ENCODE results near the gene ZC3H10. TPM values are rescaled to one million over a fixed set of nuclear protein-coding genes. Genes with fewer than 3 reads are reported as not detected.
"Not testable (repeated sequence)": the region's sequence is repeated elsewhere in the genome, so short reads cannot be mapped to it uniquely, and the experiment has no call there.

Gene ZC3H10
- total and polyA plus RNA-seq, 12 donors = 2.2 to 15.0 (median 7.6) TPM

DNA sequence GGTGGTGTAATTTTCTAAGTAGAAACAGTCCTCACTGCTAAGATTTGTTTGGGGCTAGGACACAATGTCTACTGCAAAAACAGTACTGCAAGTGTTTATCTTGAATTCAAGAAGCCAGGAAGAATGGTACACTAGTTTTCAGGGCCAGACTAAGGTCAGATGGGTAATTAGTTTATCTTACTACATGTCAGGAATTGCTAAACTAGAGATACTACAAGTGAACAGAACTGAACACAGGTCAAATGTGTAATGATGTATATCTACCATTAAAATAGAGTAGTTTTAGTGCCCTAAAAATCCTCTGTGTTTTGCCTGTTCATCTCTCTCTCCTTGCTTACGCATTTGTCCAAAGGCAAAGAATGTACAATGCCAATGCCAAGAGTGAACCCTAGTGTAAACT, 4.0 kb upstream of the ZC3H10 start:
- no peak for DNase-seq
- no peak overlapping the region for H3K27ac ChIP-seq
- H3K36me3 ChIP-seq (replicated peaks in 1 of 2) = peaks cover 0 to 48% of the 10 kb centered on the region in 2 donors
- no peak overlapping the region for H3K4me3 ChIP-seq
- peaks cover 7 to 10% of the 10 kb centered on the region in 2 donors for H3K4me1 ChIP-seq (replicated peaks in 1 of 2)
- intact Hi-C loops (cut with DNase I) = no loop called here
- no peaks in the 10 kb centered on the region for H3K27me3 ChIP-seq
- TF ChIP-seq, protein P1, sequence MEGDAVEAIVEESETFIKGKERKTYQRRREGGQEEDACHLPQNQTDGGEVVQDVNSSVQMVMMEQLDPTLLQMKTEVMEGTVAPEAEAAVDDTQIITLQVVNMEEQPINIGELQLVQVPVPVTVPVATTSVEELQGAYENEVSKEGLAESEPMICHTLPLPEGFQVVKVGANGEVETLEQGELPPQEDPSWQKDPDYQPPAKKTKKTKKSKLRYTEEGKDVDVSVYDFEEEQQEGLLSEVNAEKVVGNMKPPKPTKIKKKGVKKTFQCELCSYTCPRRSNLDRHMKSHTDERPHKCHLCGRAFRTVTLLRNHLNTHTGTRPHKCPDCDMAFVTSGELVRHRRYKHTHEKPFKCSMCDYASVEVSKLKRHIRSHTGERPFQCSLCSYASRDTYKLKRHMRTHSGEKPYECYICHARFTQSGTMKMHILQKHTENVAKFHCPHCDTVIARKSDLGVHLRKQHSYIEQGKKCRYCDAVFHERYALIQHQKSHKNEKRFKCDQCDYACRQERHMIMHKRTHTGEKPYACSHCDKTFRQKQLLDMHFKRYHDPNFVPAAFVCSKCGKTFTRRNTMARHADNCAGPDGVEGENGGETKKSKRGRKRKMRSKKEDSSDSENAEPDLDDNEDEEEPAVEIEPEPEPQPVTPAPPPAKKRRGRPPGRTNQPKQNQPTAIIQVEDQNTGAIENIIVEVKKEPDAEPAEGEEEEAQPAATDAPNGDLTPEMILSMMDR (IDR thresholded peaks at IDR 0.05) = no peak
- no peak for TF ChIP-seq POLR2A (IDR thresholded peaks at IDR 0.05)
- 83 to 91% (median 89%) methylated on average over 1 of the region's 1 CpG for WGBS, 4 donors
- H3K9me3 ChIP-seq (replicated peaks in 1 of 3) = no peaks in the 10 kb centered on the region

DNA sequence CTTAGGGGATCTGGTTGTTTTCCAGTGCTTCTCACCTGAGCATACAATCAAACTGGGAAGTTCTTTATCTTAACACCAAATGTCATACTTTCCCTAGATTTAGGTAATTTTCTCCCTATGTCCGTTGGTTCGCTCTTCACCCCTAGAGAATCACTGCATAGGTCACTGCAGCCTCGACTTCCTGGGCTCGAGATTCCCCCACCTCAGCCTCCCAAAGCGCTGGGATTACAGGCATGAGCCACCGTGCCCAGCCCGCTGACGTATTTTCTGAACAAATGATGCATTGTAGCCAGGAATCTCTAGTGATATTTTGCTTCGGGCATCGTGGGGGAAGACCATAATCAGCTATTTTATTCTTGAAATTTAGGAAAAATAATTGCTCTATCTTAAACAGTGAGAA, 2.7 kb upstream of the ZC3H10 start:
- peaks cover 19 to 22% of the 10 kb centered on the region in 2 donors for H3K4me1 ChIP-seq (replicated peaks in 1 of 2)
- no peak for TF ChIP-seq POLR2A (IDR thresholded peaks at IDR 0.05)
- TF ChIP-seq, protein P1 (IDR thresholded peaks at IDR 0.05) = no peak
- intact Hi-C loops (cut with DNase I) = no loop called here
- 48 to 60% (median 51%) methylated on average over 10 of the region's 10 CpGs for WGBS, 4 donors
- peak overlapping the region in 3 of 5 donors; percentile 84 to 97 (median 94) for H3K27ac ChIP-seq
- no peaks in the 10 kb centered on the region for H3K9me3 ChIP-seq (replicated peaks in 1 of 3)
- peak overlapping the region in 3 of 4 donors; percentile 22 to 76 (median 41) for H3K4me3 ChIP-seq
- peaks cover 0 to 36% of the 10 kb centered on the region in 2 donors for H3K36me3 ChIP-seq (replicated peaks in 1 of 2)
- no peaks in the 10 kb centered on the region for H3K27me3 ChIP-seq
- DNase-seq = peak in 4 of 7 donors; percentile 21 to 69 (median 43)

DNA sequence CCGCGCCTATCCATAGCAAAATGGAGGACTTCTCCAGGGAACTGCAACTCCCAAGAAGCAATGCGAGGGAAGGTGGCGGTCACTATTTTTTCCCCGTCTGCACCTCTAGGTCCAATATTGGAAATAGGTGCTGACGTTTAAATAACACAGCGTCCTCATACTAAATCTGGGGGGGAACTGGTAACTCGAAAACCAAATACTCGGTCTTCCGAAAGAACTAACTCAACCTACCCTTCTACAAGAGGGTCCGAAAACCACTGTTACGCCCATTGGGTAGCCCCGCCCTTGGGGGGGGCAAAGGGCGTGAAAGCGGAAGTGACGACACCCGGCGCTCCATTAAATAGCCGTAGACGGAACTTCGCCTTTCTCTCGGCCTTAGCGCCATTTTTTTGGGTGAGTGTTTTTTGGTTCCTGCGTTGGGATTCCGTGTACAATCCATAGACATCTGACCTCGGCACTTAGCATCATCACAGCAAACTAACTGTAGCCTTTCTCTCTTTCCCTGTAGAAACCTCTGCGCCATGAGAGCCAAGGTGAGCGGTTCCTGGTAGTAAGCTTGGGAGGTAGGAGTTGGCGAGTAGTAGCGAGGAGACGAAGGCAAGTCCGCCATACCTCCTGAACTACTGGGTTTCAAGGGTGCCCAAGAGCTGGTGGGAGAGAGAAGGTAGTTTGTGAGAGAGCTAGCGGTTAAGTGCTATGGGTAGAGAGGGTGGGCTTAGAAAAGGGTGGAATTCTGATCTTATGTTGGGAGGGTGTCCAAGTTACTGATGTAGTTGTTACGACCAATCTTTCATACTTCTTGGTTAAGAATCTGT, 1.6 kb upstream of the ZC3H10 start, which contains the start of gene RPL41:
Gene RPL41, plus strand, starts transcription at position 367 of the 815 bp plus-strand sequence.
- peak; percentile 90 to 93 for TF ChIP-seq POLR2A (IDR thresholded peaks at IDR 0.05)
- TF ChIP-seq, protein P1 (IDR thresholded peaks at IDR 0.05) = peak in 2 of 6 experiments; percentile 6 to 25
- Histone ChIP-seq H3K4me1 (replicated peaks in 1 of 2) (peaks cover 31 to 34% of the 10 kb centered on the region in 2 donors), H3K4me3 (peak within 1 kb of the TSS in 3 of 4 donors; percentile 41 to 76 (median 71)), H3K36me3 (replicated peaks in 1 of 2) (peaks cover 0 to 33% of the 10 kb centered on the region in 2 donors), H3K27me3 (no peaks in the 10 kb centered on the region), H3K27ac (peak within 1 kb of the TSS; percentile 88 to 98 (median 96)), H3K9me3 (replicated peaks in 1 of 3) (no peaks in the 10 kb centered on the region)
- DNase-seq = peak; percentile 91 to 99 (median 96)
- WGBS, 4 donors = 0 to 1% (median 0%) methylated on average over 34 of the region's 34 CpGs
- intact Hi-C loops (cut with DNase I) = no loop called here

DNA sequence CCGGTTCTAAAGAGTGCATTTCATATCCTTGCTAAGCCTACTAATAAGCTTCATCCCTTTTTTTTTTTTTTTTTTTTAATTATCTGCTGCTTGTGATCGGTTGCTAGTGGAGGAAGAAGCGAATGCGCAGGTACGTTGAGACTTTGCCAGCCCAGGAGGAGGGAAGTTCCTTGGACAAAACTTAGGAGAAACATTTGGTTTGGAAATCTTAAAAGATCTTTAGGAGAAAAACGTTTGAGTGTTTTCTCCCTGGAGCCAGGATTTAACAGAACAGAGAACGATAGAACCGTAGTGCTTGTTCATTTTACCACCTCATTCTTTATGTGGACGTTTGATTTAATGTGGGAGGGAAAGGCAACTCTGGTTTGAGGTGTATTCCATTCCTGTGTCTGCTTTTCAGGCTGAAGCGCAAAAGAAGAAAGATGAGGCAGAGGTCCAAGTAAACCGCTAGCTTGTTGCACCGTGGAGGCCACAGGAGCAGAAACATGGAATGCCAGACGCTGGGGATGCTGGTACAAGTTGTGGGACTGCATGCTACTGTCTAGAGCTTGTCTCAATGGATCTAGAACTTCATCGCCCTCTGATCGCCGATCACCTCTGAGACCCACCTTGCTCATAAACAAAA, 872 bp upstream of the ZC3H10 start:
- 1 to 3% (median 2%) methylated on average over 12 to 16 of the region's 16 CpGs for WGBS, 4 donors
- peaks cover 31 to 34% of the 10 kb centered on the region in 2 donors for H3K4me1 ChIP-seq (replicated peaks in 1 of 2)
- peak overlapping the region in 3 of 4 donors; percentile 41 to 76 (median 71) for H3K4me3 ChIP-seq
- H3K9me3 ChIP-seq (replicated peaks in 1 of 3); intact Hi-C loops (cut with DNase I); H3K27me3 ChIP-seq: not testable (repeated sequence)
- H3K36me3 ChIP-seq (replicated peaks in 1 of 2) = peaks cover 0 to 26% of the 10 kb centered on the region in 2 donors
- peak in 3 of 7 donors; percentile 22 to 46 (median 33) for DNase-seq
- H3K27ac ChIP-seq = peak overlapping the region; percentile 88 to 98 (median 96)

All from adrenal gland (tissue), 12 donors.